Measurements from ENCODE around the gene CFAP77. TPM values are rescaled to one million over a fixed set of nuclear protein-coding genes. Genes with fewer than 3 reads are reported as not detected.

CFAP77 gene
- total and polyA plus RNA-seq, 2 of the 8 experiments (the other 6 are each of a cell fraction or from before 2014, with no cell fraction given), result 0.63 to 0.97 TPM

DNA sequence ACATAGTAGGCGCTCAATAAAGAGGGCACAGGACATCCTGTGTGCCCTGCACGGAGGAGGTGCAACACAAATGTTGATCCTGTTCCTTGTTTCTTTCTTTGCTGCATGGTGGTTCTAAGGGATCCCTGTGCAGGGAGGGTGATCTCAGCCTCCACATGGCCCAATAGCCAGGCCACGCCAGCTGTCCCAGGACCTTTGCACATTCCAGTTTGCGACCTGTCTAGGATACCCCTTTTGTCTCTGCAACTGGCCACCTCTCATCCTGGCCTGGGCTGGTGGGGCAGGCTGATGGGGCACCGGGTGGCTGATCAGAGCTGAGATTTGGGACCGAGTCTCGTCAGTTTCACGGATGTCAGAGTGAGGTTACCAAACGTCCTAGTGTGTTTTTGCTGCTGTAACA, 79.5 kb downstream of the CFAP77 start:
- H3K4ac ChIP-seq (replicated peaks; ENCODE audit: insufficient read length, low read depth, low read length), result no peak overlapping the region
- no peak overlapping the region for H3K9ac ChIP-seq (replicated peaks in 1 of 4; ENCODE audit: extremely low read depth in 1 of 4, low read depth in 3 of 4, low read length in 3 of 4)
- H3K23ac ChIP-seq (ENCODE audit: insufficient read length), result no peak overlapping the region
- H4K91ac ChIP-seq (replicated peaks; ENCODE audit: insufficient read length, low read length), result no peak overlapping the region
- no peak overlapping the region for H3K14ac ChIP-seq (ENCODE audit: insufficient read length)
- H3K23me2 ChIP-seq (ENCODE audit: low read depth, low read length), result no peaks in the 10 kb centered on the region
- no peaks in the 10 kb centered on the region for H3K4me1 ChIP-seq (replicated peaks in 1 of 4; ENCODE audit: control insufficient read depth in 3 of 4, insufficient read depth in 4 of 4, low read length in 3 of 4)
- H2BK20ac ChIP-seq (ENCODE audit: low read length), result no peak overlapping the region
- ChIA-PET POLR2A (ENCODE audit: partially characterized antibody) (interaction anchor here (1.0 to 1.3 kb wide), 2 partner anchors 12 to 82 kb away, joined by 3 read pairs; no protein-coding TSS in a partner anchor), CTCF (ENCODE audit: partially characterized antibody) (interaction anchor here (0.9 to 2.4 kb wide), 7 partner anchors 8 to 72 kb away, joined by 3 to 15 read pairs (median 5); no protein-coding TSS in a partner anchor)
- no peak overlapping the region for H2BK120ac ChIP-seq (replicated peaks; ENCODE audit: low read depth, low read length)
- no peak overlapping the region for H2AK5ac ChIP-seq (ENCODE audit: low read depth, low read length)
- WGBS, 2 experiments (ENCODE audit: extremely low coverage in 1 of 2, insufficient coverage in 1 of 2, insufficient read length in 1 of 2, insufficient replicate concordance in 2 of 2, low coverage in 1 of 2, low lambda C conversion rate in 2 of 2, missing lambda C conversion rate in 1 of 2), result 90% methylated on average over 9 of the region's 9 CpGs; no CpG with 5 or more reads in 1 of the 2 experiments
- FAIRE-seq, result no peak
- no peak overlapping the region for H2AFZ ChIP-seq (ENCODE audit: low read length)
- no peak overlapping the region for H4K8ac ChIP-seq (ENCODE audit: extremely low read depth, insufficient read depth, low read length)
- no peak for DNase-seq (ENCODE audit: low read depth in 1 of 2, low spot score in 2 of 2)
- H4K5ac ChIP-seq (ENCODE audit: insufficient read length, low read depth, low read length), result no peak overlapping the region
- TF ChIP-seq, protein P1, sequence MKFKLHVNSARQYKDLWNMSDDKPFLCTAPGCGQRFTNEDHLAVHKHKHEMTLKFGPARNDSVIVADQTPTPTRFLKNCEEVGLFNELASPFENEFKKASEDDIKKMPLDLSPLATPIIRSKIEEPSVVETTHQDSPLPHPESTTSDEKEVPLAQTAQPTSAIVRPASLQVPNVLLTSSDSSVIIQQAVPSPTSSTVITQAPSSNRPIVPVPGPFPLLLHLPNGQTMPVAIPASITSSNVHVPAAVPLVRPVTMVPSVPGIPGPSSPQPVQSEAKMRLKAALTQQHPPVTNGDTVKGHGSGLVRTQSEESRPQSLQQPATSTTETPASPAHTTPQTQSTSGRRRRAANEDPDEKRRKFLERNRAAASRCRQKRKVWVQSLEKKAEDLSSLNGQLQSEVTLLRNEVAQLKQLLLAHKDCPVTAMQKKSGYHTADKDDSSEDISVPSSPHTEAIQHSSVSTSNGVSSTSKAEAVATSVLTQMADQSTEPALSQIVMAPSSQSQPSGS (IDR thresholded peaks at IDR 0.05; ENCODE audit: low read length), result no peak
- TF ChIP-seq TAF7 (optimal IDR thresholded peaks at IDR 0.05; ENCODE audit: borderline replicate concordance, low read depth, low read length) (no peak), KDM1A (IDR thresholded peaks at IDR 0.05; ENCODE audit: borderline replicate concordance, low read length) (no peak), SAP30 (IDR thresholded peaks at IDR 0.05; ENCODE audit: insufficient read depth, insufficient replicate concordance, low read length) (no peak), SIRT6 (IDR thresholded peaks at IDR 0.05; ENCODE audit: low read length) (no peak), NRF1 (IDR thresholded peaks at IDR 0.05; ENCODE audit: low read depth, low read length) (no peak), BRCA1 (IDR thresholded peaks at IDR 0.05; ENCODE audit: low read depth, low read length) (no peak), RNF2 (IDR thresholded peaks at IDR 0.05; ENCODE audit: borderline replicate concordance, low read depth, low read length, missing control alignments, poor library complexity, severe bottlenecking) (no peak), HDAC6 (IDR thresholded peaks at IDR 0.05; ENCODE audit: low read depth, low read length) (no peak)
- H3K9me3 ChIP-seq (ENCODE audit: insufficient read depth in 2 of 2, low read depth in 1 of 2, low read length in 1 of 2), result peaks cover 9 to 10% of the 10 kb centered on the region in 2 experiments; a peak in 3 of 4 replicates
- no peak overlapping the region for H3K27ac ChIP-seq (ENCODE audit: low read depth, low read length)
- no peaks in the 10 kb centered on the region for H3K79me1 ChIP-seq (ENCODE audit: low read depth, low read length)
- H3K4me2 ChIP-seq (ENCODE audit: insufficient read depth in 1 of 2, low read depth in 2 of 2, low read length in 2 of 2), result no peak overlapping the region
- H3K27me3 ChIP-seq (replicated peaks in 1 of 4; ENCODE audit: control insufficient read depth in 3 of 4, extremely low read depth in 1 of 4, insufficient read depth in 3 of 4, low read length in 3 of 4), result no peaks in the 10 kb centered on the region
- H4K20me1 ChIP-seq (replicated peaks in 1 of 2; ENCODE audit: control insufficient read depth in 1 of 2, insufficient read depth in 2 of 2, low read length in 2 of 2), result no peaks in the 10 kb centered on the region
- H3K36me3 ChIP-seq (ENCODE audit: control insufficient read depth in 2 of 4, insufficient read depth in 4 of 4, low read length in 3 of 4), result no peaks in the 10 kb centered on the region
- no peak overlapping the region for H3K4me3 ChIP-seq (ENCODE audit: extremely low read depth in 1 of 4, insufficient read depth in 2 of 4, low read depth in 3 of 4, low read length in 4 of 4)
- no peak overlapping the region for H3K18ac ChIP-seq (ENCODE audit: extremely low read depth, low read length)
- no peaks in the 10 kb centered on the region for H3K79me2 ChIP-seq (ENCODE audit: control insufficient read depth in 1 of 2, insufficient read depth in 2 of 2, low read length in 2 of 2)
- H2BK15ac ChIP-seq (ENCODE audit: low read length), result peak overlapping the region; percentile 61; the same call in 1 of the 2 replicates
- H2BK5ac ChIP-seq (ENCODE audit: low read depth, low read length), result no peak overlapping the region
- H2BK12ac ChIP-seq (ENCODE audit: low read depth, low read length), result no peak overlapping the region
- no peak overlapping the region for H3K56ac ChIP-seq (replicated peaks; ENCODE audit: insufficient read length, low read depth, low read length)

Measured in H1 (cell line).